ENCODE measurements around the gene ADAMTS12.

- TF ChIP-seq TAF1 (IDR thresholded peaks at IDR 0.05; ENCODE audit: borderline replicate concordance, insufficient read depth, low read length) (no peak), POLR2AphosphoS5 (IDR thresholded peaks at IDR 0.05; ENCODE audit: low read depth, low read length) (no peak), FOXP2 (optimal IDR thresholded peaks at IDR 0.05; ENCODE audit: borderline replicate concordance, extremely low read depth, extremely low read length, insufficient read depth) (no peak)
These were observed 49.3 kb upstream of the ADAMTS12 start for GRCh38 chr5:33941090-33941489.

Measured in PFSK-1 (cell line).